Eye (tissue), 1 donor: Measurements from ENCODE around the gene DYNLL2.
A peak's percentile ranks its signal among the peaks of the same experiment; 100 is the strongest.
"Not testable (repeated sequence)": the region's sequence is repeated elsewhere in the genome, so short reads cannot be mapped to it uniquely, and the experiment has no call there.

Experiments used
- DNase-seq: peaks from one replicate; pipeline ENCODE4 v3.0.0-alpha.2; 2015

Gene DYNLL2

GRCh38 chr17:58073266-58073665, 10.0 kb upstream of the DYNLL2 start:
- not testable (repeated sequence) for DNase-seq

- DNase-seq = not testable (repeated sequence)
These were observed 8.8 kb upstream of the DYNLL2 start for GRCh38 chr17:58074406-58074805.

GRCh38 chr17:58079300-58080033, 3.8 kb upstream of the DYNLL2 start:
- DNase-seq = no peak

GRCh38 chr17:58081646-58082340, 1.4 kb upstream of the DYNLL2 start:
- DNase-seq = peak; percentile 79

- DNase-seq = no peak
These were observed 814 bp upstream of the DYNLL2 start for GRCh38 chr17:58082341-58082869.

- DNase-seq = peak; percentile 65
These were observed 485 bp downstream of the DYNLL2 start for GRCh38 chr17:58083491-58084316.

- DNase-seq = peak; percentile 34
These were observed 1.2 kb downstream of the DYNLL2 start for GRCh38 chr17:58084317-58084981.

- DNase-seq = no peak
These were observed 2.0 kb downstream of the DYNLL2 start for GRCh38 chr17:58085039-58085715.

GRCh38 chr17:58086953-58087352, 3.7 kb downstream of the DYNLL2 start:
- no peak for DNase-seq

- no peak for DNase-seq
These were observed 5.4 kb downstream of the DYNLL2 start for GRCh38 chr17:58088624-58089023.

- no peak for DNase-seq
These were observed 5.9 kb downstream of the DYNLL2 start for GRCh38 chr17:58089111-58089510.

GRCh38 chr17:58091024-58091567, 7.9 kb downstream of the DYNLL2 start:
- no peak for DNase-seq

- DNase-seq = no peak
These were observed 9.0 kb downstream of the DYNLL2 start for GRCh38 chr17:58092101-58092796.

GRCh38 chr17:58092797-58093385, 9.7 kb downstream of the DYNLL2 start:
- DNase-seq = no peak

- no peak for DNase-seq
These were observed 10.9 kb downstream of the DYNLL2 start for GRCh38 chr17:58094118-58094517.

GRCh38 chr17:58096892-58097291, 13.7 kb downstream of the DYNLL2 start:
- no peak for DNase-seq

- DNase-seq = no peak
These were observed 14.3 kb downstream of the DYNLL2 start for GRCh38 chr17:58097384-58098088.

GRCh38 chr17:58100506-58100905, 17.3 kb downstream of the DYNLL2 start:
- no peak for DNase-seq

- DNase-seq = not testable (repeated sequence)
These were observed 18.7 kb downstream of the DYNLL2 start for GRCh38 chr17:58101898-58102297.

GRCh38 chr17:58105093-58105492, 21.9 kb downstream of the DYNLL2 start:
- no peak for DNase-seq
